Upper lobe of right lung (tissue), 1 donor: ENCODE measurements around the gene CYB561A3. TPM values are rescaled to one million over a fixed set of nuclear protein-coding genes. Genes with fewer than 3 reads are reported as not detected.

Experiments
- ATAC-seq: fragments of 200-7000 bp; cut with Tn5 transposase; one replicate; pipeline ENCODE4 v1.9.1; 2020; ENCODE audit warnings: mild to moderate bottlenecking, moderate library complexity
- DNase-seq: peaks from one replicate; pipeline ENCODE4 v3.0.0-alpha.2; 2020
- H3K27ac ChIP-seq: fragments of 200-600 bp; one replicate; pipeline ENCODE4 v1.8.0; 2022
- H3K27me3 ChIP-seq: fragments of 200-600 bp; one replicate; pipeline ENCODE4 v1.8.0; 2022; ENCODE audit warnings: mild to moderate bottlenecking
- H3K36me3 ChIP-seq: fragments of 200-600 bp; one replicate; pipeline ENCODE4 v1.8.0; 2022
- H3K4me1 ChIP-seq: fragments of 200-600 bp; one replicate; pipeline ENCODE4 v1.8.0; 2022
- H3K4me3 ChIP-seq: fragments of 200-600 bp; one replicate; pipeline ENCODE4 v1.8.0; 2022; ENCODE audit warnings: mild to moderate bottlenecking
- H3K9me3 ChIP-seq: fragments of 200-600 bp; one replicate; pipeline ENCODE4 v1.8.0; 2022
- CTCF ChIP-seq: fragments of 200-600 bp; IDR thresholded peaks from one replicate; pipeline ENCODE4 v1.8.0; 2022; ENCODE audit warnings: antibody characterized with exemption
- intact Hi-C: fragments of 100-400 bp; cut with DNase I; formaldehyde crosslinking; loops from one replicate; pipeline ENCODE4 v1.11.0; 2022
- total RNA-seq: library from RNA; stranded (reverse); fragmentation: NEBNext Ultra II Directional; extraction: Animal tissue kit (Norgen Biotek cat#: 25700); gene quantifications from one replicate; pipeline ENCODE4 v1.2.1, GENCODE V29; 2021
- donor health status: DM: no; HTN: yes; CAD: no; lungs with severe emphysema.

The CYB561A3 gene
- total RNA-seq, 1 donor from 2014 or later, result 50.3 TPM

GRCh38 chr11:61403658-61404057 is 42.0 kb upstream of the CYB561A3 start:
- H3K36me3 ChIP-seq, result peaks cover 86% of the 10 kb centered on the region

GRCh38 chr11:61401573-61401972 is 39.9 kb upstream of the CYB561A3 start:
- intact Hi-C loops, result no loop called here
- Histone ChIP-seq H3K4me1 (no peaks in the 10 kb centered on the region), H3K27me3 (no peaks in the 10 kb centered on the region), H3K27ac (no peak overlapping the region), H3K36me3 (peaks cover 85% of the 10 kb centered on the region), H3K9me3 (no peaks in the 10 kb centered on the region), H3K4me3 (no peak overlapping the region)
- ATAC-seq (no peak), DNase-seq (no peak)
- TF ChIP-seq CTCF, result no peak

More at GRCh38 chr11:61403658-61404057, 42.0 kb upstream of the CYB561A3 start:
- Histone ChIP-seq H3K27me3 (no peaks in the 10 kb centered on the region), H3K9me3 (no peaks in the 10 kb centered on the region), H3K27ac (no peak overlapping the region), H3K4me1 (no peaks in the 10 kb centered on the region), H3K4me3 (no peak overlapping the region)
- intact Hi-C loops, result no loop called here
- no peak for DNase-seq
- peak; percentile 64 for ATAC-seq
- TF ChIP-seq CTCF, result no peak

- Histone ChIP-seq H3K9me3 (no peaks in the 10 kb centered on the region), H3K36me3 (peaks cover 81% of the 10 kb centered on the region), H3K27me3 (no peaks in the 10 kb centered on the region), H3K4me1 (no peaks in the 10 kb centered on the region), H3K27ac (no peak overlapping the region), H3K4me3 (no peak overlapping the region)
- intact Hi-C loops, result no loop called here
- no peak for ATAC-seq
- no peak for TF ChIP-seq CTCF
- no peak for DNase-seq
These were observed 39.5 kb upstream of the CYB561A3 start for GRCh38 chr11:61401173-61401572.

- Histone ChIP-seq H3K36me3 (peaks cover 30% of the 10 kb centered on the region), H3K9me3 (no peaks in the 10 kb centered on the region), H3K27ac (peak overlapping the region; percentile 86), H3K4me3 (peak overlapping the region; percentile 87), H3K27me3 (no peaks in the 10 kb centered on the region), H3K4me1 (peaks cover 14% of the 10 kb centered on the region)
- DNase-seq (no peak), ATAC-seq (no peak)
- intact Hi-C loops, result no loop called here
- no peak for TF ChIP-seq CTCF
These were observed 31.4 kb upstream of the CYB561A3 start for GRCh38 chr11:61392981-61393595.

GRCh38 chr11:61390161-61390560 is 28.5 kb upstream of the CYB561A3 start:
- DNase-seq (no peak), ATAC-seq (no peak)
- H3K27ac ChIP-seq, result no peak overlapping the region
- intact Hi-C loops, result no loop called here
- H3K9me3 ChIP-seq, result no peaks in the 10 kb centered on the region
- H3K27me3 ChIP-seq, result no peaks in the 10 kb centered on the region
- H3K4me1 ChIP-seq, result peaks cover 14% of the 10 kb centered on the region
- peaks cover 10% of the 10 kb centered on the region for H3K36me3 ChIP-seq
- no peak overlapping the region for H3K4me3 ChIP-seq
- no peak for TF ChIP-seq CTCF
